Natural killer cell (primary cell): ENCODE measurements around the gene RGS6. TPM values are rescaled to one million over a fixed set of nuclear protein-coding genes. Genes with fewer than 3 reads are reported as not detected.

Experiments used
- ATAC-seq, 3 donors: fragments of 150-1000 bp in 2 of 3; fragments of 200-7000 bp in 1 of 3; cut with Tn5 transposase; 1 replicate in 1 of 3; 2 replicates in 2 of 3; pipeline ENCODE4 v1.10.0; 2021; ENCODE audit warnings: mild to moderate bottlenecking in 2 of 3, moderate library complexity in 2 of 3
- DNase-seq, 2 donors: peaks; one replicate each; pipeline versions ENCODE4 v3.0.0 to v3.0.0-alpha.2; 2013 to 2021; ENCODE audit warnings: mixed read lengths in 1 of 2
- H3K27ac ChIP-seq: one replicate; pipeline ENCODE4 v1.5.1; 2013; ENCODE audit warnings: mild to moderate bottlenecking, low read length
- H3K27me3 ChIP-seq: one replicate; pipeline ENCODE4 v1.6.1; 2013; ENCODE audit warnings: low read length; ENCODE audit not compliant: control insufficient read depth, insufficient read depth
- H3K36me3 ChIP-seq: one replicate; pipeline ENCODE4 v1.6.1; 2013; ENCODE audit warnings: low read length; ENCODE audit not compliant: control insufficient read depth, insufficient read depth
- H3K4me1 ChIP-seq: one replicate; pipeline ENCODE4 v1.6.1; 2013; ENCODE audit warnings: low read length; ENCODE audit not compliant: control insufficient read depth, insufficient read depth
- H3K4me3 ChIP-seq: one replicate; pipeline ENCODE4 v1.5.1; 2013; ENCODE audit warnings: low read length
- H3K9me3 ChIP-seq: one replicate; pipeline ENCODE4 v1.6.1; 2013; ENCODE audit warnings: low read length; ENCODE audit not compliant: control insufficient read depth, insufficient read depth
- H3K27ac Mint-ChIP-seq, 2 donors: one replicate each; pipeline ENCODE4 v1.8.0; 2022; ENCODE audit warnings: mild to moderate bottlenecking in 2 of 2, mixed read lengths in 2 of 2, moderate library complexity in 1 of 2
- H3K27me3 Mint-ChIP-seq, 2 donors: one replicate each; pipeline ENCODE4 v1.8.0; 2022; ENCODE audit warnings: low read depth in 2 of 2, mixed read lengths in 2 of 2
- H3K36me3 Mint-ChIP-seq: one replicate; pipeline ENCODE4 v1.8.0; 2022; ENCODE audit warnings: mixed read lengths
- H3K4me1 Mint-ChIP-seq, 2 donors: one replicate each; pipeline ENCODE4 v1.8.0; 2022; ENCODE audit warnings: mixed read lengths in 2 of 2
- H3K4me3 Mint-ChIP-seq: one replicate; pipeline ENCODE4 v1.8.0; 2022; ENCODE audit warnings: mild to moderate bottlenecking, moderate library complexity, mixed read lengths
- H3K9me3 Mint-ChIP-seq, 2 donors: one replicate each; pipeline ENCODE4 v1.8.0; 2022; ENCODE audit warnings: mixed read lengths in 2 of 2
- WGBS: methylation state at CpG from one replicate; pipeline ENCODE4 v1.1.7; 2013; ENCODE audit warnings: missing lambda C conversion rate; ENCODE audit not compliant: insufficient coverage; 5-methylcytosine and 5-hydroxymethylcytosine counted together
- intact Hi-C: fragments of 100-400 bp; cut with micrococcal nuclease; formaldehyde crosslinking; loops from one replicate; pipeline ENCODE4 v1.14.2; 2022
- total RNA-seq, 4 donors: library from RNA; stranded (reverse); fragments of 120-200 nt in 1 of 4; gene quantifications; one replicate each; pipeline versions ENCODE4 v1.2.3 to v1.2.4, GENCODE V29; 2013 to 2022
- TF ChIP-seq, protein P1 (sequence below): fragments of 200-600 bp; IDR thresholded peaks from one replicate; pipeline ENCODE4 v1.8.0; 2022; ENCODE audit warnings: antibody characterized with exemption

Gene RGS6
- total RNA-seq, 3 donors from 2014 or later (not counting 1 experiment from before 2014, with no cell fraction given) = 0.75 to 1.4 TPM; not detected in 1

DNA sequence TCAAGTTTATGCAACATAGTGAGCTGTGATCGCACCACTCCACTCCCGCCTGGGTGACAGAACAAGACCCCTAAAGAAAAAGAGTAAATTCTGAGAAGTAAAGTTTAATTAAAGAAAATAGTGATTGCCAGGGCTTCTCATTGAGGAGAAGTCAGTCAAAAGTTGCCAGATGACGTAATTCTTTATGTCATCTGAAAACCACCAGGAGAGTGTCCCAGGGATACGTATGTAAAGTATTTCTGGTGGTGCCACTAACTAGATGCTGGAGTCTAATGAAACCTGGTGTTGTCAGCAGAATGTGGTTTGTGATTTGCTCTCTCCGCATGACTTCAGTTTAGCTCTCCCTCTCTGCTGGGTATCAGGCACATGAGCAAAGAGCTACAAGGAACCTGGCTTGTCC is 569.2 kb downstream of the RGS6 start:
- no peaks in the 10 kb centered on the region for H3K36me3 Mint-ChIP-seq
- peaks cover 3 to 10% of the 10 kb centered on the region in 2 donors for H3K27me3 Mint-ChIP-seq
- intact Hi-C loops = no loop called here
- H3K4me1 Mint-ChIP-seq = no peaks in the 10 kb centered on the region
- DNase-seq = no peak
- 91% methylated on average over 5 of the region's 5 CpGs for WGBS
- Histone ChIP-seq H3K4me3 (no peak overlapping the region), H3K27ac (no peak overlapping the region), H3K9me3 (no peaks in the 10 kb centered on the region), H3K27me3 (no peaks in the 10 kb centered on the region), H3K36me3 (no peaks in the 10 kb centered on the region), H3K4me1 (no peaks in the 10 kb centered on the region)
- TF ChIP-seq, protein P1, sequence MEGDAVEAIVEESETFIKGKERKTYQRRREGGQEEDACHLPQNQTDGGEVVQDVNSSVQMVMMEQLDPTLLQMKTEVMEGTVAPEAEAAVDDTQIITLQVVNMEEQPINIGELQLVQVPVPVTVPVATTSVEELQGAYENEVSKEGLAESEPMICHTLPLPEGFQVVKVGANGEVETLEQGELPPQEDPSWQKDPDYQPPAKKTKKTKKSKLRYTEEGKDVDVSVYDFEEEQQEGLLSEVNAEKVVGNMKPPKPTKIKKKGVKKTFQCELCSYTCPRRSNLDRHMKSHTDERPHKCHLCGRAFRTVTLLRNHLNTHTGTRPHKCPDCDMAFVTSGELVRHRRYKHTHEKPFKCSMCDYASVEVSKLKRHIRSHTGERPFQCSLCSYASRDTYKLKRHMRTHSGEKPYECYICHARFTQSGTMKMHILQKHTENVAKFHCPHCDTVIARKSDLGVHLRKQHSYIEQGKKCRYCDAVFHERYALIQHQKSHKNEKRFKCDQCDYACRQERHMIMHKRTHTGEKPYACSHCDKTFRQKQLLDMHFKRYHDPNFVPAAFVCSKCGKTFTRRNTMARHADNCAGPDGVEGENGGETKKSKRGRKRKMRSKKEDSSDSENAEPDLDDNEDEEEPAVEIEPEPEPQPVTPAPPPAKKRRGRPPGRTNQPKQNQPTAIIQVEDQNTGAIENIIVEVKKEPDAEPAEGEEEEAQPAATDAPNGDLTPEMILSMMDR = no peak
- no peak overlapping the region for H3K27ac Mint-ChIP-seq
- no peak overlapping the region for H3K4me3 Mint-ChIP-seq
- no peaks in the 10 kb centered on the region for H3K9me3 Mint-ChIP-seq
- ATAC-seq = no peak

DNA sequence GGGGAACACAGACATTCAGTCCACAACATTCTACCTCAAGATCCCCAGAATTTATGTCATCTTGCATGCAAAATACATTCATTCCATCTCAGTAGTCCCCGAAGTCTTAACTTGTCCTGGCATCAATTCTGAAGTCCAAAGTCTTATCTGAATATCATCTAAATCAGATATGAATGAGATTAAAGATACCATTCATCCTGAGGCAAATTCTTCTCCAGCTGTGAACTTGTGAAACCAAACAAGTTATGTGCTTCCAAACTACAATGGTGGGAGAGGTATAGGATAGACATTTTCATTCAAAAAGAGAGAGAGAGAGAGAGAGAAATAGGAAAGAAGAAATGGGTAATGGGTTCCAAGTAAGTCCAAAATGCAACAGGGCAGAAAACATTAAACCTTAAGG is 571.0 kb downstream of the RGS6 start:
- Mint-ChIP-seq H3K4me3 (no peak overlapping the region), H3K27ac (no peak overlapping the region), H3K9me3 (no peaks in the 10 kb centered on the region), H3K4me1 (no peaks in the 10 kb centered on the region), H3K36me3 (no peaks in the 10 kb centered on the region), H3K27me3 (peaks cover 5 to 10% of the 10 kb centered on the region in 2 donors)
- H3K9me3 ChIP-seq = no peaks in the 10 kb centered on the region
- no peak overlapping the region for H3K4me3 ChIP-seq
- no peaks in the 10 kb centered on the region for H3K4me1 ChIP-seq
- WGBS = 100% methylated on average over 1 of the region's 1 CpG
- H3K27me3 ChIP-seq = no peaks in the 10 kb centered on the region
- TF ChIP-seq, protein P1 = no peak
- H3K36me3 ChIP-seq = no peaks in the 10 kb centered on the region
- intact Hi-C loops = no loop called here
- no peak for ATAC-seq
- no peak for DNase-seq
- H3K27ac ChIP-seq = no peak overlapping the region

DNA sequence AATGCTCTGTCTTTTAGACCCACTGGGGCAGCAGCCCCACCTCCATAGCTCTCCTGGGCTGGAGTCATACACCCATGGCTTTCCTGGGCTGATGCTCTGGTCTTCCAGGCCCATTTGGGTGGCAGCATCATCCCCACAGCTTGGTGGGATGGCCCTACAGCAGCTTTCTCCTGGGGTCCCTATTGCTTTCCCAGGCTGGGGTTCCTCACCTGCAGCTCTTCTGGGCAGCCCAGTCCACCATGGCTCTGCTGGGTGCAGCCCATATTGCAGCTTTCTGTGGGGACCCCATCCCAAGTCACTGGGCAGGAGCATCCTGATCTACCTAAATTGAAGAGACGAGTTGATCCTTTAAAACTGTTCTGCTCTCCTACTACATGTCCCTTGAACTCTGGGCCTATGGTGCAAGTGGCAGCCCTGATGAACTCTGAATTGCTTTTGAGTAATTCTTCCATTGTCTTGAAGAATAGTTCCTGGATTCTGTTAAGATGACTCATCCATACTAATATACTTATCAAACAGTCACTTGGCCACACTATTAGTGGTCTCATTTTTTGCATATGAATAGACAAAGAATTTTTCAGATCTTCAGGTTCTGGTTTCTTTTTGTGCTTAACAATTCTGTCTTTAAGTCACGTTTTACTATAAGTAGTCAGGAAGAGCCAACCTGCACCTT is 571.6 kb downstream of the RGS6 start:
- Histone ChIP-seq H3K4me3 (no peak overlapping the region), H3K4me1 (no peaks in the 10 kb centered on the region), H3K9me3 (no peaks in the 10 kb centered on the region), H3K27me3 (no peaks in the 10 kb centered on the region), H3K27ac (no peak overlapping the region), H3K36me3 (no peaks in the 10 kb centered on the region)
- H3K4me1 Mint-ChIP-seq = no peaks in the 10 kb centered on the region
- peaks cover 5 to 10% of the 10 kb centered on the region in 2 donors for H3K27me3 Mint-ChIP-seq
- no peak overlapping the region for H3K4me3 Mint-ChIP-seq
- 94% methylated on average over 2 of the region's 2 CpGs for WGBS
- DNase-seq (no peak), ATAC-seq (no peak)
- no peaks in the 10 kb centered on the region for H3K36me3 Mint-ChIP-seq
- no peaks in the 10 kb centered on the region for H3K9me3 Mint-ChIP-seq
- H3K27ac Mint-ChIP-seq = no peak overlapping the region
- intact Hi-C loops = no loop called here
- TF ChIP-seq, protein P1 = no peak

DNA sequence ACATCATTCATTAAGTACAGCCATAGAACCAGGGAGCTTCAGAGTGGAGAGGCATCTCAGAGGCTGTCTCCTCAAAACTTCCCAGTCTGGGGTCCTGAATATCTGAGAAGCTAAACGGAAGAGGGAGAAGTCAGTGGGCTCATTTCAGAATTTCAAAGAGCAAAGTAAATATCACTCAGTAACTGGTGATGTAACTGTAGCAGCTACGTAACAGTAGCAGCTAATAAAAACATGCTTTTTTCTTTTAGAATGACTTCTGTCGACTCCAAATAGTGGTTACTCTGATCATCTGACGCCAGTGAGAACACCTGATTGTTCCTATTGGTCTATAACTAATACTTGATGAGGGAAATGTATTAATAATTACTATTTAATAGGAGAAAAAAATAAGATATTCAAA is 578.3 kb downstream of the RGS6 start:
- no peak for DNase-seq
- H3K4me3 ChIP-seq = no peak overlapping the region
- no peak overlapping the region for H3K27ac ChIP-seq
- H3K27me3 ChIP-seq = no peaks in the 10 kb centered on the region
- H3K9me3 ChIP-seq = no peaks in the 10 kb centered on the region
- H3K9me3 Mint-ChIP-seq = no peaks in the 10 kb centered on the region
- TF ChIP-seq, protein P1 = no peak
- H3K36me3 Mint-ChIP-seq = no peaks in the 10 kb centered on the region
- H3K27ac Mint-ChIP-seq = no peak overlapping the region
- no peaks in the 10 kb centered on the region for H3K36me3 ChIP-seq
- WGBS = 95% methylated on average over 3 of the region's 4 CpGs
- no peak for ATAC-seq
- intact Hi-C loops = no loop called here
- H3K4me3 Mint-ChIP-seq = no peak overlapping the region
- H3K4me1 Mint-ChIP-seq = no peaks in the 10 kb centered on the region
- peaks cover 22 to 34% of the 10 kb centered on the region in 2 donors for H3K27me3 Mint-ChIP-seq
- peaks cover 8% of the 10 kb centered on the region for H3K4me1 ChIP-seq
